BLaER1 (cell line): ENCODE results near the gene ZBTB7A.
"Not testable (repeated sequence)": the region's sequence is repeated elsewhere in the genome, so short reads cannot be mapped to it uniquely, and the experiment has no call there.

Experiments used
- H3K27ac ChIP-seq: shearing (Covaris generic); formaldehyde crosslinking; 2 replicates; pipeline ENCODE4 v1.8.1; 2022
- H3K27me3 ChIP-seq: shearing (Covaris generic); formaldehyde crosslinking; 2 replicates; pipeline ENCODE4 v1.8.1; 2022
- H3K36me3 ChIP-seq: shearing (Covaris generic); formaldehyde crosslinking; 2 replicates; pipeline ENCODE4 v1.8.1; 2022
- H3K4me1 ChIP-seq: shearing (Covaris generic); formaldehyde crosslinking; 2 replicates; pipeline ENCODE4 v1.8.1; 2022
- H3K4me2 ChIP-seq: shearing (Covaris generic); formaldehyde crosslinking; 2 replicates; pipeline ENCODE4 v1.8.1; 2022
- H3K4me3 ChIP-seq: shearing (Covaris generic); formaldehyde crosslinking; 2 replicates; pipeline ENCODE4 v1.8.1; 2022
- H3K9ac ChIP-seq: shearing (Covaris generic); formaldehyde crosslinking; 2 replicates; pipeline ENCODE4 v1.8.1; 2022
- H3K9me3 ChIP-seq: shearing (Covaris generic); formaldehyde crosslinking; 2 replicates; pipeline ENCODE4 v1.8.1; 2022
- H4K20me1 ChIP-seq: shearing (Covaris generic); formaldehyde crosslinking; 2 replicates; pipeline ENCODE4 v1.8.1; 2022
- Cebpa-rat ChIP-seq: shearing (Covaris generic); IDR thresholded peaks from 2 replicates; pipeline ENCODE4 v1.8.1; 2022

Gene ZBTB7A

DNA sequence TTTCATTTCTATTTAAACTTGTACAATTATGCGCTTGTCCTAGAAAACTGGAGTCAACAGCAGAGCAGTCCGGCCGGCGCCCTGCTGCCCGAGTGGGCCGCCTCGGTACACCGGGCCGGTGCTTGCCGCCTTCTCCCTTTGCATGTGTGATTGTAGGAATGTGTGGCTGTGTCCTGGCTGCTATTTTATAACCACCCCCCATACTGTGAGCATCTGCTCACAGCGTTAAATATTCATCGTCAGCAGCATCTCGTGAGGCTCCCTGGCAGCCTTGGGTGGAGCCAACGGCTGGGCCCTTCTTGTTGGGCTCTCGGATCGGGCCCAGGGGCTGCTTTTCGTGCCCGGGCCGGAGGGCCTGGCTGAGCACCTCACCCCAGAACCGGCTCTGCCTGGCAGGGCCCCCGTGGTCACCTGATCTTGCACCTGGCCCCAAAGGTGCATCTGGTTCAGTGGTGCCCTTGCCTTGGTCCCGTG, 48.5 kb downstream of the ZBTB7A start:
- no peak overlapping the region for H3K4me3 ChIP-seq
- H3K27ac ChIP-seq = no peak overlapping the region

DNA sequence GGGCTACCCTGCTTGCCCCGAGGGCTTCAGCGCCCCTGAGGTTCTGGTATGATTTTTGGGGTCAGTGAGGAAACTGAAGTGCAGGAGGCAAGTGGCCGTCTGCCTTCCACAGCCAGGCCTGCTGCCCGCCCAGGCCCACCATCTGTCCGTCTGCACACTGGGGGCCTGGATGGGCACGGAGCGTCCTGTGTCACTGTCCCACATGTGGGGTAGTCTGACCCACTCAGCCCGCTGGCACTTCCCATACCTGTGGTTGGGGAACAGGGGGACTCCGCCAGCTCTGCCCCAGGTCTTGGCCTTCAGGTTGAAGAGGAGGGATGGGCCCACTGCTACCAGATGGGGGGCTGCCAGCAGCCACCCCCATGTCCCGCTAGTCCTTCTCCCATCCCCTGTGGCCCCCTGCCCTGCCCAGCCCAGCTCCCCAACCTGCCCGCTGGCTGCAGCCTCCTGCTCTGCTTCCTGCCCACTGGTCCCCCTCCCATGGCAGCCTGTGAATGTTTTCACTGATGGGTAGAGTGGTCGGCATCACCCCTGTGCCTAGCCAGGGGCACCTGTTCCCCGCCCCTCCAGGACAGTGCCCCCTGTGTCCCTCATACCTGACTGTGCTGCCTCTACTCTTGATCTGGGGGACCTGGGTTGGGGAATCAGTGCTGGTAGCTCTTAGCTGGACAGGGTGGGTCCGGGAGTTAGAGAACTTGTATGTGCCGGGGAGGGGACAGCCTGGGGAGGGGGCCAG, 49.6 kb downstream of the ZBTB7A start:
- Histone ChIP-seq H3K36me3 (peaks cover 97% of the 10 kb centered on the region), H4K20me1 (peaks cover 100% of the 10 kb centered on the region), H3K4me2 (no peak overlapping the region), H3K4me1 (peaks cover 39% of the 10 kb centered on the region), H3K9me3 (peaks cover 7% of the 10 kb centered on the region), H3K27me3 (no peaks in the 10 kb centered on the region), H3K27ac (no peak overlapping the region), H3K9ac (0 out of 2 replicates have a peak overlapping the region, but pooled peaks have one; percentile 15), H3K4me3 (no peak overlapping the region)
- no peak for TF ChIP-seq Cebpa-rat

More for the DNA sequence above, 48.5 kb downstream of the ZBTB7A start:
- TF ChIP-seq Cebpa-rat = no peak
- no peak overlapping the region for H3K4me2 ChIP-seq
- H3K36me3 ChIP-seq = peaks cover 96% of the 10 kb centered on the region
- H3K9me3 ChIP-seq = peaks cover 7% of the 10 kb centered on the region
- no peaks in the 10 kb centered on the region for H3K27me3 ChIP-seq
- H4K20me1 ChIP-seq = peaks cover 100% of the 10 kb centered on the region
- H3K4me1 ChIP-seq = peaks cover 39% of the 10 kb centered on the region
- H3K9ac ChIP-seq = 0 out of 2 replicates have a peak overlapping the region, but pooled peaks have one; percentile 12

DNA sequence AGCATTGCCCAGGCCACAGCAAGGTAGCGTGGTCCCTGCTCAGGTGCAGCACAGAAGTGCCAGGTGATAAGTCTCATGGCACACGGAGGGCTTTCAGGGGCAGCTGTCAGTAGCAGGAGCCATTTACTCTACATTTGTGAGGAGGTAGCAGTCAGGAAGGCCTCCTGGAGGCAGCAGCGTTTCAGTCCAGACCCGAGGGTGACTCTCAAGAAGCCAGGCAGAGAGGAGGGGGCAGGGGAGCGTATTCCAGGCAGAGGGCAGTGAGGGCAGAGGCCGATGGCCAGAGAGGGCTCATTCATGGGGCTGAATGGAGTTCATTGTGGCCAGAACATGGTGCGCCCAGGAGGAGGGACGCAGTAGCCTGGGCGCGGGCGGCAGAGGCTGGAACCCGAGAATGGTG, 50.2 kb downstream of the ZBTB7A start:
- Histone ChIP-seq H3K27ac (no peak overlapping the region), H3K9ac (0 out of 2 replicates have a peak overlapping the region, but pooled peaks have one; percentile 15), H4K20me1 (peaks cover 98% of the 10 kb centered on the region), H3K4me3 (no peak overlapping the region), H3K36me3 (peaks cover 93% of the 10 kb centered on the region), H3K9me3 (peaks cover 2% of the 10 kb centered on the region; the same call in 1 of the 2 replicates), H3K27me3 (no peaks in the 10 kb centered on the region), H3K4me1 (peaks cover 39% of the 10 kb centered on the region), H3K4me2 (no peak overlapping the region)
- TF ChIP-seq Cebpa-rat = no peak

DNA sequence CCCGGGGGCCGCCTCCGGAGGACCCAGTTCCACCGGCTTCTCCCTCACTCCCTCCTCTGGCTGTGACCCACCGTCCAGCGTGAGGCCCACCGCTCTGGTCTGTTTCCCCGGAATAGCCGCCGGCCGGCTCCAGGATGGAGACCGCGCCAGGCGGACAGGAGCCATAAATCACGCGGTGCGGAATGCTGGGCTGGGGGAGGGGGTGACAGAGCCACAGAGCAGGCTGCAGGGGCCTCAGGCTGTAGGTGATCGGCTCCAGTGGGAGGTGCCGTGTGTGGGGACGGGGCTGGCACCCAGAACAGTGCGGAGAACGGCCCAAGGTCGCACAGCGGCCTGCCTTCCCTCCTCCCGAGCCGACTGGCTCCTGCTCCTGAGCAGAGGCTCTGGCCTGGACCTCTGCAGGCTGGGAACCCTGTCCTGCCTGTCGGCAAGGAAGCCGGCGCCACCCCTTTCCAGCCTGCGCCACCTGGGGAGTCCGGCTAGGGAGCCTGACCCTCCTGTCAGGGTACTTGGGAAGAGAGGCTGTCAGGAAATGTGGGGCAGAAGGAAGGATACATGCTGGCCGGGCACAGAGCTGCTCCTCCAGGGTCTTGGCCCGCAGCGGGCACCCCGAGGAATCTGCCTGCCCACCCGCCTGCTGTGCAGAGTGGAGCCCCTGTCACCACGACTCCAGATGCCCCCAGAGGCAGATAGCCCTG, 50.8 kb downstream of the ZBTB7A start:
- H4K20me1 ChIP-seq = peaks cover 98% of the 10 kb centered on the region
- peaks cover 92% of the 10 kb centered on the region for H3K36me3 ChIP-seq
- no peaks in the 10 kb centered on the region for H3K9me3 ChIP-seq
- 0 out of 2 replicates have a peak overlapping the region, but pooled peaks have one; percentile 24 for H3K9ac ChIP-seq
- H3K4me2 ChIP-seq = 0 out of 2 replicates have a peak overlapping the region, but pooled peaks have one; percentile 61
- H3K4me3 ChIP-seq = no peak overlapping the region
- peaks cover 44% of the 10 kb centered on the region for H3K4me1 ChIP-seq
- peak overlapping the region; percentile 62 for H3K27ac ChIP-seq
- no peaks in the 10 kb centered on the region for H3K27me3 ChIP-seq
- TF ChIP-seq Cebpa-rat = no peak

DNA sequence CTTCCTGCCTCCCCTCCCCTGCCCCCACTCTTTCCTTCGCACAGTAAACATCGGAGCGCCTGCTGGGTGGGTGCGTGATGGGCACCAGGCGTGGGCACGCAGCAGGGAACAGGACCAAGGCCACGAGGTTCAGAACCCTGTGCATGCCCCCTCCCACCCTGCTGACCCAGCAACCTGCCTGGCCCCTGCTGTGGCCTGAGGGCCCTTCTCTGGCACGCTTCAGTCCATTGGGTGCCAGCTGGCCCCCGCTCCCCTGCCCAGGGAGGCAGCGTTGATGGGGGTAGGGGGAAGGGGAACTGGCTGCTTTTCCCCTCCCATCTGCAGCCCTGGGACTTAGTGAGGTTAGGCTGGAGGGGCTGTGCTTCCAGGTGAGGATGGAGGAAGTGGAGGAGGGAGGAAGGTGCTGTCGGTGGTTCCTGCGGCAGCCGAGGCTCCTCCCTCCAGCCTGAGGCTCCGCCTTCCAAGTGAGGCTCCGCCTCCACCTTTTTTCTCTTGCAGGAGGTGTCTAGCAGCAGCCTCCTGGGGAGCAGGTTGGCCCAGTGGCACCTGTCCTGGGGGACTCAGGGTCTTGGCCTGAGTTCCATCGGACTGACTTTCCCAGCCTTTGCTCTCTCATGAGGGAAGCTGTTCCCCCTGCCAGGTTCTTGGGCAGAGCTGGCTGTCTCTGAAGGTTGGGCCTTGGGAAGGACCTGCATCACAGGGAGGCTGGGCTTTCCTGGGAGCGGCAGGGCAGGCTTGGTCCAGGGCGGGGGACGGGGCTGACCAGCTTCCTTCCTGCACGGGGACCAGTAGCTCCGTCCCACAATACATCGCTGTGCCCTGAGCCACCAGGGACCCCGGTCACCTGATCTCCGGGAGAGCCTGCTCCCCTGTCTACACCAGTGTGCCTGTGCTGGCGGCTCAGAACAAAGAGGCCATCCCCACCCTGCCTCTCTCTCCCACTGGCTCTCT, 51.9 kb downstream of the ZBTB7A start:
- no peak overlapping the region for H3K4me3 ChIP-seq
- peaks cover 98% of the 10 kb centered on the region for H4K20me1 ChIP-seq
- no peaks in the 10 kb centered on the region for H3K27me3 ChIP-seq
- H3K27ac ChIP-seq = peak overlapping the region; percentile 62
- no peaks in the 10 kb centered on the region for H3K9me3 ChIP-seq
- H3K9ac ChIP-seq = peak overlapping the region; percentile 24; the same call in 1 of the 2 replicates
- no peak for TF ChIP-seq Cebpa-rat
- peaks cover 46% of the 10 kb centered on the region for H3K4me1 ChIP-seq
- peak overlapping the region; percentile 61 for H3K4me2 ChIP-seq
- peaks cover 94% of the 10 kb centered on the region for H3K36me3 ChIP-seq

DNA sequence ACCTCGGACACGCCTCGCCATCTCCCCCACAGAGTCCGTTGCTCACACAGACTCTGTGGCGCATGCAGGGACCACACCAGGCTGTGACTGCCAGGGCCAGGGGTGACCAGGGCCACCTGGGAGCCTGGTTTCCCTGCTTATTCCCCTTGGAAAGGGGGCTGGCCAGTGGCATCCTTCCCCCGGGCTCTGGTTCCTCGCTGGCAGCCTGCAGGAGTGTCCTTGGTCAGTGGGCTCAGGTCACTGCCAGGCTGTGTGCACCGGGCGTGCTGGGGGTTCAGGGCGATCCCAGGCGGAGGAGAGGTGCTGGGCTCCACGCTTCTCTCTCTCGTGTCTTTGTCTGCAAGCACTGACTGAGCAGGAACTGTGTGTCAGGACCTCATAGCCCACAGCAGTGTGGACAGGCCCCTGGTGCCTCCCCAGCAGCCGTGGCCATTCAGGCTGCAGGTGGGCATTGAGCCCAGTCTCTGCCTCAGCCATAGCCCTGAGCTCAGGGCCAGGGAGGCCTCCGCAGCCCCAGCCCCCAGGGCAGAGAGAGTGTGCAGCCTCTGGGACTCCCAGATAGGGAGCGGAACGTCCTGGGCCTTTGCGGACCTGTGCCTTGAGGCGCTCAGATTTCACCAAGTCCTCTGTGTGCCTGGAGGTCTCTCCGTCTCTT, 52.7 kb downstream of the ZBTB7A start:
- Histone ChIP-seq H3K9me3 (no peaks in the 10 kb centered on the region), H3K9ac (no peak overlapping the region), H3K4me2 (0 out of 2 replicates have a peak overlapping the region, but pooled peaks have one; percentile 61), H3K27me3 (no peaks in the 10 kb centered on the region), H4K20me1 (peaks cover 98% of the 10 kb centered on the region), H3K27ac (no peak overlapping the region), H3K4me3 (no peak overlapping the region), H3K4me1 (peaks cover 46% of the 10 kb centered on the region), H3K36me3 (peaks cover 93% of the 10 kb centered on the region)
- TF ChIP-seq Cebpa-rat = no peak

DNA sequence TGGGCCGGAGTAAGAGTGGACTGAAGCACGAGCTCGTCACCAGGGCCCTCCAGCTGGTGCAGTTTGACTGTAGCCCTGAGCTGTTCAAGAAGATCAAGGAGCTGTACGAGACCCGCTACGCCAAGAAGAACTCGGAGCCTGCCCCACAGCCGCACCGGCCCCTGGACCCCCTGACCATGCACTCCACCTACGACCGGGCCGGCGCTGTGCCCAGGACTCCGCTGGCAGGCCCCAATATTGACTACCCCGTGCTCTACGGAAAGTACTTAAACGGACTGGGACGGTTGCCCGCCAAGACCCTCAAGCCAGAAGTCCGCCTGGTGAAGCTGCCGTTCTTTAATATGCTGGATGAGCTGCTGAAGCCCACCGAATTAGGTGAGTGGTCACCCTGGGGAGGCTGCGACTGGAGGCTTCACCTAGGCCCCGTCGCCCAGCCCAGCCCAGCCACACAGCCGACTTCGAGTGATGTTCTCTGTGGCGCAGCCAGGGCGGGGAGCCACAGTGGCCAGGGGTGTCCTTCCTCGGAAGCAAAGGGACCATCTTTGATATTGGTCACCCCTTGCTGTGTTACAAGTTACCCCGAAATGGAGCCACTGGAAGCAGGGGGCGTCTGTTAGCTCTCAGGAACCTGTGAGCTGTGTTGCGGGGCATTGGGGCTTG, 53.6 kb downstream of the ZBTB7A start:
- Histone ChIP-seq H4K20me1 (peaks cover 98% of the 10 kb centered on the region), H3K27ac (no peak overlapping the region), H3K4me1 (peaks cover 45% of the 10 kb centered on the region), H3K4me3 (no peak overlapping the region), H3K36me3 (peaks cover 84% of the 10 kb centered on the region), H3K9ac (no peak overlapping the region), H3K9me3 (no peaks in the 10 kb centered on the region), H3K4me2 (no peak overlapping the region), H3K27me3 (no peaks in the 10 kb centered on the region)
- TF ChIP-seq Cebpa-rat = no peak

DNA sequence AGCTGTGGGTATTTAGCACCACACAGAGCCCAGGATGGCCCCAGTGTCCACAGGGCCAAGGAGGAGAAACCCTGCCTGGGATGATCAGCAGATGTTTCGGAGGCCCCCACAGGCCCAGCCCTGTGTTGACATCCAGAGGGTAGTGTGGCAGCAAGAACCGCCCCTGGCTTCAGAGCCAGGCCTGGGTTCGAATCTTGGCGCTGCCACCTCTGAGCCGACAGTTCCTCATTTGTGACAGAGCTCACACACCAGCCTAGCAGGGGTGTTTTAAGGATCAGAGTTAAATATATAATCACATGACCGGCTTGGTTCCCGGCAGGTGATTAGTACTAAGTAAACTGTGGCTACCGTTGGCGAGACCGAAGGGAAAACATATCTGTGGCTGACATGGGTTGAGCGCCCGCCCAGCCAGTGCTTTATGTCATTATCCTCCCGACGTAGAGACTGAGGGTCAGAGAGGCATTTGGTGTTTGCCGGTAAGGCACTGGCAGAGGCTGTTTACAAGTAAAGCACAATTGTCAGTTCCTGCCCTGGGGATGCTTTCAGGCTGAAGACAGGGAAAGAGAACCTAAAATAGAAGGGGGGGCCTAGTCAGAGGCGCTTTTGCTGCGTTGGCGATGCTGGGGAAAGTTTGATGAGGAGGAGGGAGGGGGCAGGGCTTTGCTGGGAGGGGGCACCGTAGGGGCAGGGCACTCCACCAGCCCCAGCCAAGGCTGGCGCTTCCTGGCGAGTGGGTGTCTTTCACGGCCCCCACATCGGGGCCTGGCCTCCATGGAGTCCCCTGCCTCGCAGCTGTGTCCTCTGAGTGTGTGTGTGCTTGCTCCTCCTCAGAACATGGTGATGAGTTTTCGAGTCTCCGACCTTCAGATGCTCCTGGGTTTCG, 54.4 kb downstream of the ZBTB7A start:
- H3K27ac ChIP-seq = no peak overlapping the region
- TF ChIP-seq Cebpa-rat = no peak
- H3K27me3 ChIP-seq = no peaks in the 10 kb centered on the region
- peaks cover 76% of the 10 kb centered on the region for H3K36me3 ChIP-seq
- peaks cover 44% of the 10 kb centered on the region for H3K4me1 ChIP-seq
- H3K9ac ChIP-seq = no peak overlapping the region
- no peak overlapping the region for H3K4me3 ChIP-seq
- H3K4me2 ChIP-seq = no peak overlapping the region
- H4K20me1 ChIP-seq = peaks cover 92% of the 10 kb centered on the region
- H3K9me3 ChIP-seq = no peaks in the 10 kb centered on the region

DNA sequence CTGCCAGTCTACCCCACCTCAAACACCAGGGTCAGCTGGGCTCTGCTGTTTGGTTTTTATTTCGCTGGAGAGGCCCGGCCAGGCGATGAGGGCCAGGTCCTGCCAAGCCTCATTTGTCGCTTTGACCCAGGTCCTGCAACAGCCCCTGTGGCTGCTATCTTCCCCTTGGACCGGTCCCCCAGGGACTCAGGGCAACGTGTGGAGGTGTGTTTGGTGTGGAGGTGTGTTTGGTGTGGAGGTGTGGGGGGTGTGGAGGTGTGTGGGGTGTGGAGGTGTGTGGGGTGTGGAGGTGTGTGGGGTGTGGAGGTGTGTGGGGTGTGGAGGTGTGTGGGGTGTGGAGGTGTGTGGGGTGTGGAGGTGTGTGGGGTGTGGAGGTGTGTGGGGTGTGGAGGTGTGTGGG, 55.3 kb downstream of the ZBTB7A start:
- not testable (repeated sequence) for H3K27ac ChIP-seq, H3K4me2 ChIP-seq, H3K9me3 ChIP-seq, H3K27me3 ChIP-seq, H3K4me3 ChIP-seq
- Histone ChIP-seq H3K4me1 (peaks cover 48% of the 10 kb centered on the region), H4K20me1 (peaks cover 83% of the 10 kb centered on the region), H3K9ac (peak overlapping the region; percentile 84; the same call in 1 of the 2 replicates), H3K36me3 (peaks cover 67% of the 10 kb centered on the region)
